RPMI7951 (cell line): ENCODE measurements around the gene SNTA1. TPM values are rescaled to one million over a fixed set of nuclear protein-coding genes. Genes with fewer than 3 reads are reported as not detected.
A peak's percentile ranks its signal among the peaks of the same experiment; 100 is the strongest.
"Not testable (repeated sequence)": the region's sequence is repeated elsewhere in the genome, so short reads cannot be mapped to it uniquely, and the experiment has no call there.

Experiments
- DNase-seq: peaks from one replicate; pipeline ENCODE4 v3.0.0-alpha.2; 2012; ENCODE audit warnings: low read depth
- total RNA-seq: library from RNA; depleted of rRNA; stranded (reverse); fragments of >200 nt; shearing (Covaris generic); gene quantifications from 2 replicates; pipeline ENCODE4 v1.2.3, GENCODE V29; 2014; rRNA removed

Gene SNTA1
- 45.1 and 48.4 TPM in 2 replicates for total RNA-seq

GRCh38 chr20:33443512-33444239 lies at the start of gene SNTA1:
Gene SNTA1 (minus strand): TSS chr20:33443763. CDS start chr20:33443620, 143 bp downstream.
- peak; percentile 94 for DNase-seq

- DNase-seq = no peak
Observed at GRCh38 chr20:33490934-33491656, 47.5 kb upstream of the SNTA1 start.

DNA sequence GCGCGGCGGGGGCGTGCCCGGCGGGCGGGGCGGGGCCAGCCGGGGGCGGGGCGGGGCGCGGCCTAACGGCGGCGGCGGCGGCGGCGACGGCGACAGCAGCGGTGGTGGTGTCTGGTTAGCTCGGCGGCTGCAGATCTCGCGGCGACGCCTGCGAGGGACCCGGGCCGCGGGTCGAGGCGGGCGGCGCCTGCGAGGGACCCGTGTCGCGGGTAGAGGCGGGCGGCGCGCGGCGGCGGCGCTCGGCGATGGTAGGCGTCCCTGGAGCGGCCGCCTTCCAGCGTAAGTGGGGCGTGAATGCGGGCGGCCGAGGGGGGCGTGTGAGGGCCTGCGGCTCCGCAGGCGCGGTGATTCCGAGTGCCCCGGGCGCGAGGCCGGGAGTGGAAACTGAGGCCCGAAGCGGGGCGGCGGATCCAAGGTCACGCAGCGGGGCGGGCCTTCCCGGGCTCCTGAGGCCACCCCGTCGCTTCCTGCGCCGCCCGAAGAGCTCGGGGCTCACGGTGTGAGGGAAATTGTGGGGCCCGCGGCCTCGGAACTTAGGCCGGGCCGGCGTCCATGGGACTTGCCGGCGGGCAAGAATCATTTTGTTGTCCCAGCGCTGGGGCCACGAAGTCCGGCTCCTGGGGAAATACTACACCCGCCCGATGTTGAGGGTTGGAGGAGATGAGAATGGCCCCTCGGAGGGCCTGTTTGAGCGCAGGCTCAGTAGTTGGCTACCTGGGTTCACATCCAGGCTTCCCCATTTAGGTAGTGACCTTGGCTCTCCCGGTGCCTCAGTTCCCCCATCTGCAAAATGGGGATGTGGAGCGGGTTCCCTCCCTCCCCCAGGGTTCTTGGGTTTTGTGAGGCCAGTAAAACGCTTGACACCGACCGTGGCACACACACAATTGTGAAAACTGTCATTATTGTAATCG lies 46.7 kb upstream of the SNTA1 start, which contains the start of gene CBFA2T2:
Gene CBFA2T2, plus strand, starts transcription at position 74 of the 911 bp plus-strand sequence. Its CDS starts 172 bp downstream, at position 246.
- no peak for DNase-seq

- DNase-seq = peak; percentile 98
Observed at GRCh38 chr20:33489495-33490022, 46.0 kb upstream of the SNTA1 start.

DNA sequence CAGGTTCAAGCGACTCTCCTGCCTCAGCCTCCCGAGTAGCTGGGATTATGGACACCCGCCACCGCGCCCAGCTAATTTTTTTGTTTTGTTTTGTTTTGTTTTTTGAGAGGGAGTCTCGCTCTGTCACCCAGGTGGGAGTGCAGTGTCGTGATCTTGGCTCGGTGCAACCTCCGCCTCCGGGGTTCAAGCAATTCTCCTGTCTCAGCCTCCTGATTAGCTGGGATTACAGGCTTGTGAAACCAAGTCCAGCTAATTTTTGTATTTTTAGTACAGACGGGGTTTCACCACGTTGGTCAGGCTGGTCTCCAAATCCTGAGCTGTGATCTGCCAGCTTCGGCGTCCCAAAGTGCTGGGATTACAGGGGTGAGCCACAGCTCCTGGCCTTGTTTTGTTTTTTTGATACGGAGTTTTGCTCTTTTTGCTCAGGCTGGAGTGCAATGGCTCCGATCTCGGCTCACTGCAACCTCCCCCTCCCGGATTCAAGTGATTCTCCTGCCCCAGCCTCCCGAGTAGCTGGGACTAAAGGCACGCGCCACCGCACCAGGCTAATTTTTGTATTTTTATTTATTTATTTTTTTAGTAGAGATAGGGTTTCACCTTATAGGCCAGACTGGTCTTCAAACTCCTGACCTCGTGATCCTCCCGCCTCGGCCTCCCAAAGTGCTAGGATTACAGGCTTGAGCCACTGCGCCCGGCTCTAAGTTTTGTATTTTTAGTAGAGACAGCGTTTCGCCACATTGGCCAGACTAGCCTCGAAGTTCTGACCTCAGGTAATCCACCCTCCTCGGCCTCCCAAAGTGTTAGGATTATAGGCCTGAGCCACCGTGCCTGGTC lies 45.3 kb upstream of the SNTA1 start:
- DNase-seq = not testable (repeated sequence)

DNA sequence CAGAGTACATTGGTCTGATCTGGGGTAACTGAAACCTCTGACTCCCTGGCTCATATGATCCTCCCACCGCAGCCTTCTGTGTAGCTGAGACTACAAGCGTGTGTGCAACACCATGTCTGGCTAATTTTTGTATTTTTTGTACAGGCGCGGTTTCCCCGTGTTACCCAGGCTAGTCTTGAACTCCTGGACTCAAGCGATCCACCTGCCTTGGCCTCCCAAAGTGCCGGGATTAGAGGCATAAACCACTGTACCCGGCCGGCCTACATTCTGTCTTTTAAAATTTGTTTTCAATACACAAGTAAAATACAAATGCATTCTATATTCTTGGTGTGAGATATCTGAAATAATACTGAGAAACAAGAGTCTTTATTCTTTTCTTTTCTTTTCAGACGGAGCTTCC lies 44.6 kb upstream of the SNTA1 start:
- no peak for DNase-seq

- not testable (repeated sequence) for DNase-seq
Observed at GRCh38 chr20:33483186-33483585, 39.6 kb upstream of the SNTA1 start.

GRCh38 chr20:33482581-33482980 lies 39.0 kb upstream of the SNTA1 start:
- no peak for DNase-seq

GRCh38 chr20:33481431-33481941 lies 37.9 kb upstream of the SNTA1 start:
- DNase-seq = no peak

DNA sequence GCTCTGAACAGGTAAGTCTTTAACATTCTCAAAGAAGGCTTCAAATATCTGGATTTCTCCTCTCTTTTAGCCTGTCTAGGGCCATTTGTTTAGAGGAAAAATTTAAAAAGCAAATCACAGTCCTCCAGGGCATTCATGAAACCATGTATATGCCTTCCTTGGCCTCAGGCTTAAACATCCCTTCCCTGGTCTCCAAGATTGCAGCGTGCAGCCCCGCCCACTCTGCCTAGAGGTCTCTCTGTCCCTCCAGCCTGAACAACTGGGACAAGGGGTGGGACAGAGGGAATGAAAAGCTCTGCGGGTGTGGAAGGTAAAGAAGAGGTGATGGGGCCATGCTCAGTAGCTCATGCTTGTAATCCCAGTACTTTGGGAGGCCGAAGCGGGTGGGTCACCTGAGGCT lies 36.5 kb upstream of the SNTA1 start:
- DNase-seq = no peak

DNA sequence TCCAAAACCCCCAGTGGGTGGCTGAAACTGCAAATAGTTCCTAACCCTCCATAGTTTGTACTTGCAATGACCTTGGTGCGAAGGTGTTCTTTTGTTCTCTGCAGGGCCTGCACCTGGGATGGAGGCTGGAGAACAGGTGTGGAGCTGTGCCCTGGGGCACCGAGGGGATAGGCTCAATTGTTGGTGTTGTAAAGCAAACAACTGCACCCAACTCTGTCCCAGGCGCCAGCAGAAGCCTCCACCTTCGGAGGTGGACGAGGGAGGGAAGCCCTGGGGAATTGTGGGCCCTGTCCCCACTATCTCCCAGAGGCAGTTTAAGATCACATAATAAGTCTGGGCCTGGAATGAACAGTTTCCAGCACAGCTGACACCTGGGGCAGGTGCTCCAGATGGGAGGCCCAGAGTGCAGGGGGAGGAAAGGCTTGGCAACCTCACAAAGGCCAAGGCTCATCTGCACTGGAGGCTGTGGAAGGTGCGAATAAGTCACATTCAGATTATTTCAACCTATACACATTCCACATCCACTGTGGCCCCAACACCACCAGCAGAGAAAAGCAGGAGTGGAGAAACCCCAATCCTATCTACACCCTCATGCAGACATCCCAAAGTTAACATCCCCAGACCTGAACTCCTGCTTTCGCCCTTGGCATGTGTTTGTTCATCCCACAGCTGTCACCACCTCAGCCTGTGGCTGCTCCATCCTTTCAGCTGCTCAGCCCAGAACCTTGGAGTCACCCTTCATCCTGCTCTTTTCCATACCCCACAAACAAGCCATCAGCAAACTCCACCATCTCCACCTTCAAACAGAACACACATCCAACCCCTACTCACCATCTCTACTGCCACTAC lies 34.0 kb upstream of the SNTA1 start:
- DNase-seq = no peak

DNA sequence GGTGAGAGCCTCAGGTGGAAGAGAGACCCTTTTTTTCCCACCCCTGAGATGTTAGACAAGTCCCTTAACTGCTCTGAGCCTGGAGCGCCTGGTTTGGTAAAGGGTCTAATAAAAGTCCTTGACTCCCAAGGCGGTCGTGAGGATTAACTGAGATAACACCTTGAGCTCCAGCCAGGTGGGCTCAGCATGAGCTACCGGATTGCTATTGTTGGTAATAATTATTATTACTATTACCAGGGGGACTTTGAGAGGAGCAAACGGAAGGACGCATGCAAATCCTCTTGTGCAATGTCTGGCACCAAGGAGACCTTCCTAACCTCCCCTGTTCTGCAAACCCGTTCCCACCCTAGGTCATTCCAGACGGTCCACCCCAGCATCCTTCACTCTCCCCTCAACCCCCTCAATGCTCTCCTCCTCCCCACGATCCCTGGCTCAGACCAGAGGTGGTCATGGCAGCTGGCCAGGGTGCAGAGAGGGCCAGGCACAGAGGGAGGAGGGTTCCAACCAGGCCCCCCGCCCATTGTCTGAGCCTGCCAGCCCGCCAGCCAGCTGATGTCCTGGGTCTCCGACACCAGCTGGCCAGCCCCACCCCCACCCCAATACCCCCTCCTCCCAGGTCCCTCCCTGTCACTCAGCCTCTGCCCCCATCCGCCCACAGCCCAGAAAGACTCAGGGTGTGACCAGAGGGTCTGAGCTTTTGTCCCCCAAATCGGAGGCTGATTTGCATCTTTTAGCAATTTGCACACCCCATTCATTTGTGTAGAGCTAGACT lies 32.0 kb upstream of the SNTA1 start:
- DNase-seq = no peak

DNA sequence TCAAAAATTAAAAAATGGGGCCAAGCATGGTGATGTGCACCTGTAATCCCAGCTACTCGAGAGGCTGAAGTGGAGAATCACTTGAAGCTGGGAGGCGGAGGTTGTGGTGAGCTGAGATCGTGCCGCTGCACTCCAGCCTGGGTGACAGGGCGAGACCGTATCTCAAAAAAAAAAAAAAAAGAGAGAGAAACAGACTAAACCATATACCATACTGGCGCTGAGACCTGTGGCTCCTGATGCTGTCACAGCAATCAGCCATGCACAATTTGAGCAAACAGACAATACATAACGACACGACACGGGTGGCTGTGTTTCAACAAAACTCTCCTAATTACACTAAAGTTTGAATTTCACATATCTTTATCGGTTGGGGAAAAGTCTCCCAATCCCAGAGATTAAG lies 31.4 kb upstream of the SNTA1 start:
- DNase-seq = no peak

- DNase-seq = no peak
Observed at GRCh38 chr20:33474097-33474873, 30.7 kb upstream of the SNTA1 start.

DNA sequence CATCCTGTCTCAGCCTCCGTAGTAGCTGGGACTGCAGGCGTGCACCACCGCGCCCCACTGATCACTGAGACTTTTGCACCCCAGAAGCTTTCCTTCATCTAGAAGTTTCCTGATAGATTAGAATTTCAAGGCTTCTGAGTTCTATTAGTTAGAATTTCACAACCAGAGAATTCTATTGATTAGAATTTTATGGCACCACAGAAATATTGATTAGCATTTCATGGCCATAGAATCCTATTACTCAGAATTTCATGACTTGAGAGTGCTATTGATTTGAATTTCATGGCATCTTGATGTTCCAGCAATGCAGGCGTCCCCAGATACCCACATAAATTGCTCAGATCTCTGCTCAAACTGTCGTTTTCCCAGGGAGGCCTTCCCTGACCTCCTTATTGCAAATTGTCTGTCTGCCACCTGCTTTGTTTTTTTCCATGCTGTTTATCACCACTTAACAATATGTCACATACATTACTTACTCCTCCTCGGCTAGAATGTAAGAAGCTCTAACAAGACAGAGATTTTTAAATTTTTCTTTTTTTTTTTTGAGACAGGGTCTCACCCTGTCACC lies 29.4 kb upstream of the SNTA1 start:
- no peak for DNase-seq

- DNase-seq = no peak
Observed at GRCh38 chr20:33470866-33471265, 27.3 kb upstream of the SNTA1 start.

DNA sequence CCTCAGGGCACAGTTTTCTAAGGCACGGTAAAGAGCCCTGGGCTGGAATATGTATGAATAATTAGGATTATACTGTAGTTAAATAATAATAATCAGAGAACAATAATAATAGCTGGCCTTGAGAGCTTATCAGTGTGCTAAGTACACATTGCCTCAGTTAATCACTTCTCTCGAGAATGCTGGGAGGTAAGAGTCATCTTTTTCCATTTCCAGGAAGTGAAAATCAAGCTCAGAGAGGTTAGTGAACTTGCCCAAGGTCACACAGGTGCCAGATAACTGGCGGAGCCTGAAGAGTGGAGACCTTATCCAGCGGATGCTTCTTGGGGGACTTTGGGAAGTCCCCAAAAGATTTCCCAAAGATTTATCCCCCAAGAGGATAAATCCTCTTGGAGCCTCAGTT lies 26.9 kb upstream of the SNTA1 start:
- no peak for DNase-seq

- DNase-seq = no peak
Observed at GRCh38 chr20:33466303-33466646, 22.7 kb upstream of the SNTA1 start.
